Measurements from ENCODE around the gene ALDH4A1. TPM values are rescaled to one million over a fixed set of nuclear protein-coding genes. Genes with fewer than 3 reads are reported as not detected.

ALDH4A1 gene
- total and polyA plus RNA-seq, 12 donors: 12.7 to 60.8 (median 36.6) TPM

DNA sequence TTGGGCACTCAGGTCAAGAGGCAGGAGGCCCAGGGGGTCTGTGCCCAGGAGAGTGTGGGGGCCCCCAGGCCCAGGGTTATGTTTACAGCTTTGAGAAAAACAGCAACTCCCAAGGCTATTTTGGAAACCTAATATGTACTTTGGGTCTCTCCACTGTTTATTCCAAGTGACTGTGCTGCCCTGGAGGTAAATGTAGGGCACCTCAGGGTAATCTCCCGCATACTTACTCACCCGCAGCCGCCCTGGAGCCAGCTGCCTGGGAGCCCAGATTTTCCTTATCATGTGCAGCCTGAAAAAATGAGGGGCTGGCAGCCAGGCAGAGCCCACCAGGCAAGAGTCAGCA is 34.1 kb upstream of the ALDH4A1 start:
- 95 to 98% methylated on average over 3 of the region's 3 CpGs for WGBS, 2 donors
- intact Hi-C loops (cut with DNase I): no loop called here
- peaks cover 18 to 50% (median 31%) of the 10 kb centered on the region in 9 donors for H3K4me1 ChIP-seq

GRCh38 chr1:18934205-18935000 is 32.0 kb upstream of the ALDH4A1 start:
- ATAC-seq: no peak
- Histone ChIP-seq H3K27me3 (no peaks in the 10 kb centered on the region), H3K9me3 (no peaks in the 10 kb centered on the region), H3K27ac (no peak overlapping the region), H3K36me3 (no peaks in the 10 kb centered on the region), H3K4me3 (no peak overlapping the region), H3K4me1 (peaks cover 9 to 46% (median 18%) of the 10 kb centered on the region in 9 donors)
- no peak for DNase-seq
- WGBS, 2 donors: 80 to 86% methylated on average over 14 of the region's 14 CpGs
- no peak for TF ChIP-seq CTCF (IDR thresholded peaks at IDR 0.05)
- intact Hi-C loops (cut with DNase I): no loop called here

More for the DNA sequence above, 34.1 kb upstream of the ALDH4A1 start:
- no peak overlapping the region for H3K27ac ChIP-seq
- no peaks in the 10 kb centered on the region for H3K36me3 ChIP-seq
- DNase-seq (no peak), ATAC-seq (no peak)
- H3K4me3 ChIP-seq: no peak overlapping the region
- TF ChIP-seq CTCF (IDR thresholded peaks at IDR 0.05): no peak
- no peaks in the 10 kb centered on the region for H3K9me3 ChIP-seq
- no peaks in the 10 kb centered on the region for H3K27me3 ChIP-seq

- TF ChIP-seq CTCF (IDR thresholded peaks at IDR 0.05): no peak
- H3K36me3 ChIP-seq: no peaks in the 10 kb centered on the region
- WGBS, 2 donors: 64 to 65% methylated on average over 7 of the region's 7 CpGs
- H3K4me1 ChIP-seq: peaks cover 3 to 47% (median 12%) of the 10 kb centered on the region in 9 donors
- no peak overlapping the region for H3K4me3 ChIP-seq
- ATAC-seq: no peak
- no peaks in the 10 kb centered on the region for H3K9me3 ChIP-seq
- intact Hi-C loops (cut with DNase I): no loop called here
- no peak for DNase-seq
- no peak overlapping the region for H3K27ac ChIP-seq
- H3K27me3 ChIP-seq: no peaks in the 10 kb centered on the region
These were observed 30.5 kb upstream of the ALDH4A1 start for GRCh38 chr1:18932879-18933278.

- DNase-seq (no peak), ATAC-seq (no peak)
- peaks cover 7 to 52% (median 17%) of the 10 kb centered on the region in 9 donors for H3K4me1 ChIP-seq
- no peaks in the 10 kb centered on the region for H3K9me3 ChIP-seq
- 82 to 85% methylated on average over 5 of the region's 5 CpGs for WGBS, 2 donors
- H3K27me3 ChIP-seq: no peaks in the 10 kb centered on the region
- TF ChIP-seq CTCF (IDR thresholded peaks at IDR 0.05): no peak
- H3K36me3 ChIP-seq: no peaks in the 10 kb centered on the region
- H3K4me3 ChIP-seq: no peak overlapping the region
- H3K27ac ChIP-seq: no peak overlapping the region
- intact Hi-C loops (cut with DNase I): no loop called here
These were observed 30.0 kb upstream of the ALDH4A1 start for GRCh38 chr1:18932387-18932786.
